Gastrocnemius medialis (tissue), 4 donors: ENCODE measurements around the gene MCL1.
"Not testable (repeated sequence)": the region's sequence is repeated elsewhere in the genome, so short reads cannot be mapped to it uniquely, and the experiment has no call there.

Source experiments
- POLR2A ChIP-seq, 2 donors: fragments of 450-650 bp; IDR thresholded peaks; one replicate each; pipeline ENCODE4 v1.6.1; 2017; ENCODE audit warnings: antibody characterized with exemption in 2 of 2, mild to moderate bottlenecking in 2 of 2, moderate library complexity in 2 of 2
- TF ChIP-seq, protein P1 (sequence below), 5 experiments: fragments of 450-650 bp in 3 of 5; fragments of 200-600 bp in 2 of 5; sonication (generic) in 2 of 5; IDR thresholded peaks in 4 of 5; conservative IDR thresholded peaks in 1 of 5; 1 replicate in 4 of 5; 2 replicates in 1 of 5; pipeline ENCODE4 v1.5.1; 2016 to 2019; ENCODE audit warnings: antibody characterized with exemption in 5 of 5, mild to moderate bottlenecking in 3 of 5, moderate library complexity in 3 of 5

GRCh38 chr1:150624134-150624533 lies 44.7 kb upstream of the MCL1 start:
- not testable (repeated sequence) for TF ChIP-seq POLR2A (IDR thresholded peaks at IDR 0.05)
- TF ChIP-seq, protein P1, sequence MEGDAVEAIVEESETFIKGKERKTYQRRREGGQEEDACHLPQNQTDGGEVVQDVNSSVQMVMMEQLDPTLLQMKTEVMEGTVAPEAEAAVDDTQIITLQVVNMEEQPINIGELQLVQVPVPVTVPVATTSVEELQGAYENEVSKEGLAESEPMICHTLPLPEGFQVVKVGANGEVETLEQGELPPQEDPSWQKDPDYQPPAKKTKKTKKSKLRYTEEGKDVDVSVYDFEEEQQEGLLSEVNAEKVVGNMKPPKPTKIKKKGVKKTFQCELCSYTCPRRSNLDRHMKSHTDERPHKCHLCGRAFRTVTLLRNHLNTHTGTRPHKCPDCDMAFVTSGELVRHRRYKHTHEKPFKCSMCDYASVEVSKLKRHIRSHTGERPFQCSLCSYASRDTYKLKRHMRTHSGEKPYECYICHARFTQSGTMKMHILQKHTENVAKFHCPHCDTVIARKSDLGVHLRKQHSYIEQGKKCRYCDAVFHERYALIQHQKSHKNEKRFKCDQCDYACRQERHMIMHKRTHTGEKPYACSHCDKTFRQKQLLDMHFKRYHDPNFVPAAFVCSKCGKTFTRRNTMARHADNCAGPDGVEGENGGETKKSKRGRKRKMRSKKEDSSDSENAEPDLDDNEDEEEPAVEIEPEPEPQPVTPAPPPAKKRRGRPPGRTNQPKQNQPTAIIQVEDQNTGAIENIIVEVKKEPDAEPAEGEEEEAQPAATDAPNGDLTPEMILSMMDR (IDR thresholded peaks at IDR 0.05 in 4 of 5, conservative IDR thresholded peaks at IDR 0.05 in 1 of 5): not testable (repeated sequence)
